HEK293 (cell line): ENCODE results near the gene GATAD1.

ENCODE experiments used
- FEZF1 ChIP-seq: fragments of 450-650 bp; formaldehyde crosslinking; IDR thresholded peaks from 2 replicates; pipeline ENCODE4 v1.5.1; 2016; ENCODE audit warnings: missing biosample characterization, missing genetic modification characterization
- GLI4 ChIP-seq: fragments of 450-650 bp; formaldehyde crosslinking; IDR thresholded peaks from 2 replicates; pipeline ENCODE4 v1.5.1; 2016; ENCODE audit warnings: missing biosample characterization, missing genetic modification characterization
- GLIS1 ChIP-seq: fragments of 450-650 bp; formaldehyde crosslinking; IDR thresholded peaks from 2 replicates; pipeline ENCODE4 v1.5.1; 2016; ENCODE audit warnings: missing biosample characterization, missing genetic modification characterization
- IKZF3 ChIP-seq: fragments of 450-650 bp; IDR thresholded peaks from 2 replicates; pipeline ENCODE4 v1.5.0; 2018; ENCODE audit warnings: missing biosample characterization, mild to moderate bottlenecking, missing genetic modification characterization, moderate library complexity
- KLF16 ChIP-seq: fragments of 450-650 bp; formaldehyde crosslinking; IDR thresholded peaks from 2 replicates; pipeline ENCODE4 v1.5.1; 2017; ENCODE audit warnings: missing biosample characterization, missing genetic modification characterization
- SCRT1 ChIP-seq: fragments of 450-650 bp; formaldehyde crosslinking; IDR thresholded peaks from 2 replicates; pipeline ENCODE4 v1.5.1; 2016; ENCODE audit warnings: missing biosample characterization, missing genetic modification characterization, borderline replicate concordance
- SCRT2 ChIP-seq: fragments of 450-650 bp; formaldehyde crosslinking; IDR thresholded peaks from 2 replicates; pipeline ENCODE4 v1.5.1; 2016; ENCODE audit warnings: missing biosample characterization, missing genetic modification characterization
- SP7 ChIP-seq: fragments of 450-650 bp; formaldehyde crosslinking; IDR thresholded peaks from 2 replicates; pipeline ENCODE4 v1.5.1; 2016; ENCODE audit warnings: missing biosample characterization, missing genetic modification characterization
- TCF7L2 ChIP-seq: IDR thresholded peaks from 2 replicates; pipeline ENCODE4 v1.6.1; 2011; ENCODE audit warnings: low read depth, mild to moderate bottlenecking, inconsistent platforms, low read length, moderate library complexity, borderline replicate concordance
- ZBTB1 ChIP-seq: fragments of 450-650 bp; formaldehyde crosslinking; IDR thresholded peaks from 2 replicates; pipeline ENCODE4 v1.5.1; 2016; ENCODE audit warnings: missing biosample characterization, missing genetic modification characterization
- ZBTB20 ChIP-seq: fragments of 450-650 bp; formaldehyde crosslinking; IDR thresholded peaks from 2 replicates; pipeline ENCODE4 v1.5.1; 2016; ENCODE audit warnings: missing biosample characterization, missing genetic modification characterization
- ZBTB48 ChIP-seq: fragments of 450-650 bp; formaldehyde crosslinking; IDR thresholded peaks from 2 replicates; pipeline ENCODE4 v1.5.1; 2016; ENCODE audit warnings: missing biosample characterization, missing genetic modification characterization
- ZBTB7A ChIP-seq: fragments of 450-650 bp; formaldehyde crosslinking; IDR thresholded peaks from 2 replicates; pipeline ENCODE4 v1.5.1; 2016; ENCODE audit warnings: low read depth, missing biosample characterization, missing genetic modification characterization
- ZBTB8A ChIP-seq: fragments of 450-650 bp; formaldehyde crosslinking; IDR thresholded peaks from 2 replicates; pipeline ENCODE4 v1.5.1; 2016; ENCODE audit warnings: missing biosample characterization, missing genetic modification characterization
- ZNF138 ChIP-seq: fragments of 450-650 bp; formaldehyde crosslinking; IDR thresholded peaks from 2 replicates; pipeline ENCODE4 v1.5.1; 2016; ENCODE audit warnings: missing biosample characterization, missing genetic modification characterization, borderline replicate concordance
- ZNF155 ChIP-seq: fragments of 450-650 bp; formaldehyde crosslinking; IDR thresholded peaks from 2 replicates; pipeline ENCODE4 v1.5.1; 2016; ENCODE audit warnings: missing biosample characterization, missing genetic modification characterization
- ZNF184 ChIP-seq: fragments of 450-650 bp; IDR thresholded peaks from 2 replicates; pipeline ENCODE4 v1.5.1; 2018; ENCODE audit warnings: missing biosample characterization, mild to moderate bottlenecking, missing genetic modification characterization
- ZNF19 ChIP-seq: fragments of 450-650 bp; formaldehyde crosslinking; IDR thresholded peaks from 2 replicates; pipeline ENCODE4; 2016; ENCODE audit warnings: missing biosample characterization, missing genetic modification characterization, low read depth
- ZNF2 ChIP-seq: fragments of 450-650 bp; formaldehyde crosslinking; IDR thresholded peaks from 2 replicates; pipeline ENCODE4 v1.5.1; 2016; ENCODE audit warnings: missing biosample characterization, missing genetic modification characterization
- ZNF335 ChIP-seq: fragments of 450-650 bp; formaldehyde crosslinking; conservative IDR thresholded peaks from 2 replicates; pipeline ENCODE4 v1.5.1; 2016; ENCODE audit warnings: missing biosample characterization, missing genetic modification characterization
- ZNF341 ChIP-seq: fragments of 450-650 bp; formaldehyde crosslinking; IDR thresholded peaks from 2 replicates; pipeline ENCODE4; 2016; ENCODE audit warnings: low read depth, missing biosample characterization, missing genetic modification characterization
- ZNF501 ChIP-seq: fragments of 450-650 bp; formaldehyde crosslinking; IDR thresholded peaks from 2 replicates; pipeline ENCODE4 v1.5.1; 2016; ENCODE audit warnings: missing biosample characterization, missing genetic modification characterization
- ZNF600 ChIP-seq: fragments of 450-650 bp; formaldehyde crosslinking; IDR thresholded peaks from 2 replicates; pipeline ENCODE4 v1.5.1; 2016; ENCODE audit warnings: missing biosample characterization, missing genetic modification characterization
- ZNF776 ChIP-seq: fragments of 450-650 bp; formaldehyde crosslinking; IDR thresholded peaks from 2 replicates; pipeline ENCODE4 v1.5.0; 2017; ENCODE audit warnings: missing biosample characterization, missing genetic modification characterization, borderline replicate concordance
- ZNF777 ChIP-seq: fragments of 450-650 bp; formaldehyde crosslinking; IDR thresholded peaks from 2 replicates; pipeline ENCODE4 v1.5.1; 2017; ENCODE audit warnings: missing biosample characterization, missing genetic modification characterization, borderline replicate concordance
- TF ChIP-seq, protein P1 (sequence below): fragments of 450-650 bp; IDR thresholded peaks from 2 replicates; pipeline ENCODE4 v1.5.1; 2018; ENCODE audit warnings: missing biosample characterization, mild to moderate bottlenecking, missing genetic modification characterization
- TF ChIP-seq, protein P2 (sequence below): fragments of 450-650 bp; formaldehyde crosslinking; IDR thresholded peaks from 2 replicates; pipeline ENCODE4 v1.5.1; 2016; ENCODE audit warnings: missing biosample characterization, missing genetic modification characterization
- TF ChIP-seq, protein P3 (sequence below): fragments of 450-650 bp; formaldehyde crosslinking; IDR thresholded peaks from 2 replicates; pipeline ENCODE4 v1.5.1; 2016; ENCODE audit warnings: missing biosample characterization, missing genetic modification characterization
- TF ChIP-seq, protein P4 (sequence below): fragments of 450-650 bp; formaldehyde crosslinking; IDR thresholded peaks from 2 replicates; pipeline ENCODE4 v1.5.1; 2016; ENCODE audit warnings: missing biosample characterization, missing genetic modification characterization
- TF ChIP-seq, protein P5 (sequence below): fragments of 450-650 bp; formaldehyde crosslinking; IDR thresholded peaks from 2 replicates; pipeline ENCODE4 v1.5.1; 2016; ENCODE audit warnings: missing biosample characterization, missing genetic modification characterization
- TF ChIP-seq, protein P6 (sequence below): fragments of 450-650 bp; formaldehyde crosslinking; IDR thresholded peaks from 2 replicates; pipeline ENCODE4 v1.5.1; 2016; ENCODE audit warnings: missing biosample characterization, missing genetic modification characterization

GATAD1 gene

DNA sequence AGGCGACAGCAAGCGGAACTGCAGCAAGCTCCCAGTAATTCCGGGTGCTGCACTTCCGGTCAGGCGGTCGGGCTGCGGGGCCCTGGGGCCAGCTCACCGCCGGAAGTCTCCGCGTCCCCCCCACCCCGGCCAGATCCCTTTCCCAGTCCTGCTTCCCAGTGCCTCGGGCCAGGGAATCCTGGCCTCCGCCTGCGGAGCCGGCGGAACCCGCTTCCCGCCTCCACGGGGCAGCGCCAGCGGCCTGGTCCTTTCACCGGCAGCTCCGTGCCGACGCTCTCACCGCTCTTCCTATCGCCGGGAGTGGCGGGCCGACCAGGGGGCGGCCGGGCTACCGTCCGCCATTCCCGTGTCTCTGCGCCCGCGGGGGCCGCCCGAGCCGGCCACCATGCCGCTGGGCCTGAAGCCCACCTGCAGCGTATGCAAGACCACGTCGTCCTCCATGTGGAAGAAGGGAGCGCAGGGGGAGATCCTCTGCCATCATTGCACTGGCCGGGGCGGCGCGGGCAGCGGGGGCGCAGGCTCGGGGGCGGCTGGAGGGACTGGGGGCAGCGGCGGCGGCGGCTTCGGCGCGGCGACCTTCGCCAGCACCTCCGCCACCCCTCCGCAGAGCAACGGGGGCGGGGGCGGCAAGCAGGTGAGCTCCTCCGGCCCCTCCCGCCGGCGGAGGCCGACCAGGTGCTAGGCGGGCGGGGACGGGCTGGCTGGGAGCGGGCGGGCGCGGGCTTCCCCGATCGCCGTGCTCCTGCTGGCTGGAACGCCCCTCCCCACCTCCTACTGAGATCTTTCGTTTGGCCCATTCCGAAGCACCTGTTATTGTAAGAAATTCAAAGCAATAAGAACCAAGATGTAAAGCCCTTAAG is at the start of gene GATAD1 (continued):
- TF ChIP-seq, protein P1, sequence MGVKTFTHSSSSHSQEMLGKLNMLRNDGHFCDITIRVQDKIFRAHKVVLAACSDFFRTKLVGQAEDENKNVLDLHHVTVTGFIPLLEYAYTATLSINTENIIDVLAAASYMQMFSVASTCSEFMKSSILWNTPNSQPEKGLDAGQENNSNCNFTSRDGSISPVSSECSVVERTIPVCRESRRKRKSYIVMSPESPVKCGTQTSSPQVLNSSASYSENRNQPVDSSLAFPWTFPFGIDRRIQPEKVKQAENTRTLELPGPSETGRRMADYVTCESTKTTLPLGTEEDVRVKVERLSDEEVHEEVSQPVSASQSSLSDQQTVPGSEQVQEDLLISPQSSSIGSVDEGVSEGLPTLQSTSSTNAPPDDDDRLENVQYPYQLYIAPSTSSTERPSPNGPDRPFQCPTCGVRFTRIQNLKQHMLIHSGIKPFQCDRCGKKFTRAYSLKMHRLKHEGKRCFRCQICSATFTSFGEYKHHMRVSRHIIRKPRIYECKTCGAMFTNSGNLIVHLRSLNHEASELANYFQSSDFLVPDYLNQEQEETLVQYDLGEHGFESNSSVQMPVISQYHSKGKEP (tag by site-specific recombination): peak; percentile 85
- TF ChIP-seq ZNF776 (tag by site-specific recombination): no peak
- TF ChIP-seq ZNF777: no peak
- TF ChIP-seq, protein P2, sequence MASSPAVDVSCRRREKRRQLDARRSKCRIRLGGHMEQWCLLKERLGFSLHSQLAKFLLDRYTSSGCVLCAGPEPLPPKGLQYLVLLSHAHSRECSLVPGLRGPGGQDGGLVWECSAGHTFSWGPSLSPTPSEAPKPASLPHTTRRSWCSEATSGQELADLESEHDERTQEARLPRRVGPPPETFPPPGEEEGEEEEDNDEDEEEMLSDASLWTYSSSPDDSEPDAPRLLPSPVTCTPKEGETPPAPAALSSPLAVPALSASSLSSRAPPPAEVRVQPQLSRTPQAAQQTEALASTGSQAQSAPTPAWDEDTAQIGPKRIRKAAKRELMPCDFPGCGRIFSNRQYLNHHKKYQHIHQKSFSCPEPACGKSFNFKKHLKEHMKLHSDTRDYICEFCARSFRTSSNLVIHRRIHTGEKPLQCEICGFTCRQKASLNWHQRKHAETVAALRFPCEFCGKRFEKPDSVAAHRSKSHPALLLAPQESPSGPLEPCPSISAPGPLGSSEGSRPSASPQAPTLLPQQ (tag by site-specific recombination): 0 out of 2 replicates have a peak, but pooled peaks have one; percentile 19
- TF ChIP-seq GLIS1 (tag by site-specific recombination): no peak; the same call in 1 of the 2 replicates
- TF ChIP-seq ZBTB48 (tag by site-specific recombination): peak; percentile 61; the same call in 1 of the 2 replicates
- peak; percentile 32; the same call in 1 of the 2 replicates for TF ChIP-seq SP7 (tag by site-specific recombination)
- TF ChIP-seq FEZF1: no peak
- TF ChIP-seq, protein P3, sequence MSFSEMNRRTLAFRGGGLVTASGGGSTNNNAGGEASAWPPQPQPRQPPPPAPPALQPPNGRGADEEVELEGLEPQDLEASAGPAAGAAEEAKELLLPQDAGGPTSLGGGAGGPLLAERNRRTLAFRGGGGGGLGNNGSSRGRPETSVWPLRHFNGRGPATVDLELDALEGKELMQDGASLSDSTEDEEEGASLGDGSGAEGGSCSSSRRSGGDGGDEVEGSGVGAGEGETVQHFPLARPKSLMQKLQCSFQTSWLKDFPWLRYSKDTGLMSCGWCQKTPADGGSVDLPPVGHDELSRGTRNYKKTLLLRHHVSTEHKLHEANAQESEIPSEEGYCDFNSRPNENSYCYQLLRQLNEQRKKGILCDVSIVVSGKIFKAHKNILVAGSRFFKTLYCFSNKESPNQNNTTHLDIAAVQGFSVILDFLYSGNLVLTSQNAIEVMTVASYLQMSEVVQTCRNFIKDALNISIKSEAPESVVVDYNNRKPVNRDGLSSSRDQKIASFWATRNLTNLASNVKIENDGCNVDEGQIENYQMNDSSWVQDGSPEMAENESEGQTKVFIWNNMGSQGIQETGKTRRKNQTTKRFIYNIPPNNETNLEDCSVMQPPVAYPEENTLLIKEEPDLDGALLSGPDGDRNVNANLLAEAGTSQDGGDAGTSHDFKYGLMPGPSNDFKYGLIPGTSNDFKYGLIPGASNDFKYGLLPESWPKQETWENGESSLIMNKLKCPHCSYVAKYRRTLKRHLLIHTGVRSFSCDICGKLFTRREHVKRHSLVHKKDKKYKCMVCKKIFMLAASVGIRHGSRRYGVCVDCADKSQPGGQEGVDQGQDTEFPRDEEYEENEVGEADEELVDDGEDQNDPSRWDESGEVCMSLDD: peak; percentile 69
- TF ChIP-seq SCRT2 (tag by site-specific recombination): 0 out of 2 replicates have a peak, but pooled peaks have one; percentile 47
- TF ChIP-seq SCRT1: no peak
- TF ChIP-seq ZBTB8A (tag by site-specific recombination): peak; percentile 70
- TF ChIP-seq ZBTB7A (tag by site-specific recombination): 0 out of 2 replicates have a peak, but pooled peaks have one; percentile 46
- TF ChIP-seq IKZF3 (tag by site-specific recombination): peak; percentile 97
- TF ChIP-seq ZBTB20: peak; percentile 33; the same call in 1 of the 2 replicates
- no peak for TF ChIP-seq ZNF138 (tag by site-specific recombination)
- TF ChIP-seq TCF7L2: no peak
- TF ChIP-seq, protein P4, sequence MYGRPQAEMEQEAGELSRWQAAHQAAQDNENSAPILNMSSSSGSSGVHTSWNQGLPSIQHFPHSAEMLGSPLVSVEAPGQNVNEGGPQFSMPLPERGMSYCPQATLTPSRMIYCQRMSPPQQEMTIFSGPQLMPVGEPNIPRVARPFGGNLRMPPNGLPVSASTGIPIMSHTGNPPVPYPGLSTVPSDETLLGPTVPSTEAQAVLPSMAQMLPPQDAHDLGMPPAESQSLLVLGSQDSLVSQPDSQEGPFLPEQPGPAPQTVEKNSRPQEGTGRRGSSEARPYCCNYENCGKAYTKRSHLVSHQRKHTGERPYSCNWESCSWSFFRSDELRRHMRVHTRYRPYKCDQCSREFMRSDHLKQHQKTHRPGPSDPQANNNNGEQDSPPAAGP (tag by site-specific recombination): 0 out of 2 replicates have a peak, but pooled peaks have one; percentile 20
- TF ChIP-seq ZBTB1 (tag by site-specific recombination): no peak
- 0 out of 2 replicates have a peak, but pooled peaks have one; percentile 22 for TF ChIP-seq KLF16 (tag by site-specific recombination)
- no peak for TF ChIP-seq ZNF155
- TF ChIP-seq ZNF600: peak; percentile 61
- TF ChIP-seq ZNF501: peak; percentile 62; the same call in 1 of the 2 replicates
- TF ChIP-seq, protein P5, sequence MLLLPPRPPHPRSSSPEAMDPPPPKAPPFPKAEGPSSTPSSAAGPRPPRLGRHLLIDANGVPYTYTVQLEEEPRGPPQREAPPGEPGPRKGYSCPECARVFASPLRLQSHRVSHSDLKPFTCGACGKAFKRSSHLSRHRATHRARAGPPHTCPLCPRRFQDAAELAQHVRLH (tag by site-specific recombination): peak; percentile 61; the same call in 1 of the 2 replicates
- TF ChIP-seq, protein P6, sequence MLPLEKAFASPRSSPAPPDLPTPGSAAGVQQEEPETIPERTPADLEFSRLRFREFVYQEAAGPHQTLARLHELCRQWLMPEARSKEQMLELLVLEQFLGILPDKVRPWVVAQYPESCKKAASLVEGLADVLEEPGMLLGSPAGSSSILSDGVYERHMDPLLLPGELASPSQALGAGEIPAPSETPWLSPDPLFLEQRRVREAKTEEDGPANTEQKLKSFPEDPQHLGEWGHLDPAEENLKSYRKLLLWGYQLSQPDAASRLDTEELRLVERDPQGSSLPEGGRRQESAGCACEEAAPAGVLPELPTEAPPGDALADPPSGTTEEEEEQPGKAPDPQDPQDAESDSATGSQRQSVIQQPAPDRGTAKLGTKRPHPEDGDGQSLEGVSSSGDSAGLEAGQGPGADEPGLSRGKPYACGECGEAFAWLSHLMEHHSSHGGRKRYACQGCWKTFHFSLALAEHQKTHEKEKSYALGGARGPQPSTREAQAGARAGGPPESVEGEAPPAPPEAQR (tag by site-specific recombination): no peak
- TF ChIP-seq ZNF2: 0 out of 2 replicates have a peak, but pooled peaks have one; percentile 44
- TF ChIP-seq ZNF341 (tag by site-specific recombination): peak; percentile 79
- TF ChIP-seq ZNF335 (tag by site-specific recombination): no peak; the same call in none of the 2 replicates
- TF ChIP-seq GLI4 (tag by site-specific recombination): no peak
- TF ChIP-seq ZNF19 (tag by site-specific recombination): no peak
- TF ChIP-seq ZNF184 (tag by site-specific recombination): no peak
